Measurements from ENCODE around the gene CTSO.

DNA sequence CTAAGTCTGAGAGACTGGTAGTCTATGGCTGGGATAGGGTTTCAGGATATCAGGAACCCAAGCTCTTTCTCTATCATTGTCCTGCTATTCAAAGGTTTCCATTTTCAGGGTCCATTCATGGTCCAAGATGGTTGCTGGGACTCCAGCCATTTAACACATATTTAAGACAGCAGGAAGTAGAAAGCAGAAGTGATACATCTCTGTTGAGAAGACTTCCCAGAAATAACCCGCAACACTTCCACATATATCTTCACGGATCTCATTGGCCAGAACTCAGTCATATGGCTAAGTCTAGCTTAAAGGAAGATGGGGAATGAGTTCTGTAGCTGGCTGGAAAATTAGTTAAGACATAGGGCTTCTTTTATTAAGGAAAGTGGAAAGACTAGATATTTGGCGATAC, 23.8 kb downstream of the CTSO start:
- TF ChIP-seq RFX5 (IDR thresholded peaks at IDR 0.05; ENCODE audit: borderline replicate concordance, low read depth, low read length) (no peak), RAD21 (IDR thresholded peaks at IDR 0.05 in 1 of 2, conservative IDR thresholded peaks at IDR 0.05 in 1 of 2; ENCODE audit: low read depth in 2 of 2, low read length in 2 of 2) (no peak), EZH2 (IDR thresholded peaks at IDR 0.05; ENCODE audit: low read depth, low read length, severe bottlenecking) (no peak), POLR2AphosphoS5 (IDR thresholded peaks at IDR 0.05; ENCODE audit: low read depth, low read length) (no peak)
- TF ChIP-seq, protein P1, sequence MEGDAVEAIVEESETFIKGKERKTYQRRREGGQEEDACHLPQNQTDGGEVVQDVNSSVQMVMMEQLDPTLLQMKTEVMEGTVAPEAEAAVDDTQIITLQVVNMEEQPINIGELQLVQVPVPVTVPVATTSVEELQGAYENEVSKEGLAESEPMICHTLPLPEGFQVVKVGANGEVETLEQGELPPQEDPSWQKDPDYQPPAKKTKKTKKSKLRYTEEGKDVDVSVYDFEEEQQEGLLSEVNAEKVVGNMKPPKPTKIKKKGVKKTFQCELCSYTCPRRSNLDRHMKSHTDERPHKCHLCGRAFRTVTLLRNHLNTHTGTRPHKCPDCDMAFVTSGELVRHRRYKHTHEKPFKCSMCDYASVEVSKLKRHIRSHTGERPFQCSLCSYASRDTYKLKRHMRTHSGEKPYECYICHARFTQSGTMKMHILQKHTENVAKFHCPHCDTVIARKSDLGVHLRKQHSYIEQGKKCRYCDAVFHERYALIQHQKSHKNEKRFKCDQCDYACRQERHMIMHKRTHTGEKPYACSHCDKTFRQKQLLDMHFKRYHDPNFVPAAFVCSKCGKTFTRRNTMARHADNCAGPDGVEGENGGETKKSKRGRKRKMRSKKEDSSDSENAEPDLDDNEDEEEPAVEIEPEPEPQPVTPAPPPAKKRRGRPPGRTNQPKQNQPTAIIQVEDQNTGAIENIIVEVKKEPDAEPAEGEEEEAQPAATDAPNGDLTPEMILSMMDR (IDR thresholded peaks at IDR 0.05; ENCODE audit: control extremely low read depth in 1 of 3, insufficient read depth in 1 of 3, low read depth in 1 of 3, low read length in 3 of 3), result no peak
